ENCODE results near the gene GIMAP8.
A peak's percentile ranks its signal among the peaks of the same experiment; 100 is the strongest.
"Not testable (repeated sequence)": the region's sequence is repeated elsewhere in the genome, so short reads cannot be mapped to it uniquely, and the experiment has no call there.

GIMAP8 gene

DNA sequence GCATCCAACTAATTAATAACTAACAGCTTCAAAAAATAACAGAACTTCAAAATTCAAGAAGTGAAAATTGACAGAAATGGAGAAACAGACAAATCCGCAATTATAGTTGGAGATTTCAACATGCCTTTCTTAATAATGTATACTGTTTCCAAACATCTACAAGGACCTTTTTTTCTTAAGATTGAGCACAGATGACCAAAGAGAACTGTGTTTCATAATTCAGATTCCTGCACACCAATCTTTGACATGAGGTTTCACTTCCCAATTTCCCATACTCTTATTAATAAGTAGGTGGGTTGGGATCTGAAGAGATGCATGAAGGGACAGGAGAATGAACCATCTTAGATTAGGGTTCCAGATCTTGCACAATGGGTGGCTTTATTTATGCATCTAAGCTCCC is 39.4 kb downstream of the GIMAP8 start:
- H3K4me3 ChIP-seq (replicated peaks; ENCODE audit: insufficient read depth, low read length) = no peak overlapping the region
- no peak overlapping the region for H3K27ac ChIP-seq (replicated peaks)
- H3K27me3 ChIP-seq (ENCODE audit: insufficient read depth, poor library complexity, severe bottlenecking) = no peaks in the 10 kb centered on the region
- DNase-seq (ENCODE audit: low read depth in 1 of 2, low spot score in 1 of 2) = peak in 1 of 2 experiments; percentile 41
- TF ChIP-seq SPI1 (IDR thresholded peaks at IDR 0.05; ENCODE audit: borderline replicate concordance, low read depth) (no peak; the same call in 1 of the 2 replicates), GABPA (IDR thresholded peaks at IDR 0.05; ENCODE audit: low read depth) (no peak)

GRCh38 chr7:150493442-150493841 is 43.0 kb downstream of the GIMAP8 start:
- not testable (repeated sequence) for H3K4me3 ChIP-seq (replicated peaks; ENCODE audit: insufficient read depth, low read length); DNase-seq (ENCODE audit: low read depth in 1 of 2, low spot score in 1 of 2); H3K27ac ChIP-seq (replicated peaks); H3K27me3 ChIP-seq (ENCODE audit: insufficient read depth, poor library complexity, severe bottlenecking)

DNA sequence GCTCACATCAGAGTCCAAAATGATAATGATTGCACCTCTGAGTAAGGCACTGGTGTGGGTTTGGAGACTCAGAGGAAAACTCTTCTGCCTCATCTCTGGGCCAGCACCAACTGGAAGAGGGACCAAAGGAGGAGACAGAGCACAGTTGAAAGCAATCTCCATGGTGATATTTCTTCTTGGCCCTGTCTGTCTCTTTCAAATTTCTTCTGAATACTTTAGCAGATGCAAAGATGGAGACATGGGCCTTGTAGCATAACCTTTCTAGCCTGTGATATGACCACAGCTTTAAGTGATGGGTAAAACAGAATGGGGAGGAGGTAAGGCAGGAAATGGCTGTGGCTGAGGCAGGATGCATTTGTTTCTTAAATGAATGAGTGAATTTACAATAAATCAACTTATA is 52.1 kb downstream of the GIMAP8 start:
- Histone ChIP-seq H3K4me3 (replicated peaks; ENCODE audit: insufficient read depth, low read length) (no peak overlapping the region), H3K27ac (replicated peaks) (no peak overlapping the region), H3K27me3 (ENCODE audit: insufficient read depth, poor library complexity, severe bottlenecking) (no peaks in the 10 kb centered on the region)
- TF ChIP-seq, protein P1, sequence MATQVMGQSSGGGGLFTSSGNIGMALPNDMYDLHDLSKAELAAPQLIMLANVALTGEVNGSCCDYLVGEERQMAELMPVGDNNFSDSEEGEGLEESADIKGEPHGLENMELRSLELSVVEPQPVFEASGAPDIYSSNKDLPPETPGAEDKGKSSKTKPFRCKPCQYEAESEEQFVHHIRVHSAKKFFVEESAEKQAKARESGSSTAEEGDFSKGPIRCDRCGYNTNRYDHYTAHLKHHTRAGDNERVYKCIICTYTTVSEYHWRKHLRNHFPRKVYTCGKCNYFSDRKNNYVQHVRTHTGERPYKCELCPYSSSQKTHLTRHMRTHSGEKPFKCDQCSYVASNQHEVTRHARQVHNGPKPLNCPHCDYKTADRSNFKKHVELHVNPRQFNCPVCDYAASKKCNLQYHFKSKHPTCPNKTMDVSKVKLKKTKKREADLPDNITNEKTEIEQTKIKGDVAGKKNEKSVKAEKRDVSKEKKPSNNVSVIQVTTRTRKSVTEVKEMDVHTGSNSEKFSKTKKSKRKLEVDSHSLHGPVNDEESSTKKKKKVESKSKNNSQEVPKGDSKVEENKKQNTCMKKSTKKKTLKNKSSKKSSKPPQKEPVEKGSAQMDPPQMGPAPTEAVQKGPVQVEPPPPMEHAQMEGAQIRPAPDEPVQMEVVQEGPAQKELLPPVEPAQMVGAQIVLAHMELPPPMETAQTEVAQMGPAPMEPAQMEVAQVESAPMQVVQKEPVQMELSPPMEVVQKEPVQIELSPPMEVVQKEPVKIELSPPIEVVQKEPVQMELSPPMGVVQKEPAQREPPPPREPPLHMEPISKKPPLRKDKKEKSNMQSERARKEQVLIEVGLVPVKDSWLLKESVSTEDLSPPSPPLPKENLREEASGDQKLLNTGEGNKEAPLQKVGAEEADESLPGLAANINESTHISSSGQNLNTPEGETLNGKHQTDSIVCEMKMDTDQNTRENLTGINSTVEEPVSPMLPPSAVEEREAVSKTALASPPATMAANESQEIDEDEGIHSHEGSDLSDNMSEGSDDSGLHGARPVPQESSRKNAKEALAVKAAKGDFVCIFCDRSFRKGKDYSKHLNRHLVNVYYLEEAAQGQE (IDR thresholded peaks at IDR 0.05; ENCODE audit: insufficient replicate concordance, low read depth) = no peak
- no peak for DNase-seq (ENCODE audit: low read depth in 1 of 2, low spot score in 1 of 2)

DNA sequence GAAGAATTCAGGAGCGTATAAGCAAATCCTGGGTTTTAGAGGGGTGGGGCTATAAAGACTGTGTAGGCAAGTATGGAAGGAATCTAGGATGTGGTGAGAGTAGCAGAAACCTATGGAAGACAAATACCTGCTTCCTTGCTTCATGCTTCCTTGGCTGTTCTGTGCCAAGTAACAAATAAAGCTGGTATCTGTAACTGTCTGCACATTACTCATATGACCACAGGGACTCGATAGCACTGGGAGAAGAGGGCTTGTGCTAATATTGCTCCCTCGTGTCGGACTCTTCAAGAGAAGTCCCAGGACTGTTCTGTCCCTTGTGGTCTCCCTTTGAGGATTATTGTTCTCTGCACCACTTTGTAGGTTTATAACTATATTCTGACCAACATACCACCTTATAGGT is 52.7 kb downstream of the GIMAP8 start:
- no peak overlapping the region for H3K27ac ChIP-seq (replicated peaks)
- no peak overlapping the region for H3K4me3 ChIP-seq (replicated peaks; ENCODE audit: insufficient read depth, low read length)
- TF ChIP-seq CTCF (IDR thresholded peaks at IDR 0.05; ENCODE audit: insufficient read depth, low read length) = no peak
- TF ChIP-seq, protein P1 (IDR thresholded peaks at IDR 0.05; ENCODE audit: insufficient replicate concordance, low read depth) = no peak
- no peak for TF ChIP-seq GABPA (IDR thresholded peaks at IDR 0.05; ENCODE audit: low read depth)
- no peak for TF ChIP-seq SPI1 (IDR thresholded peaks at IDR 0.05; ENCODE audit: borderline replicate concordance, low read depth)
- no peak for TF ChIP-seq POLR2AphosphoS5 (IDR thresholded peaks at IDR 0.05; ENCODE audit: low read depth)
- H3K27me3 ChIP-seq (ENCODE audit: insufficient read depth, poor library complexity, severe bottlenecking) = no peaks in the 10 kb centered on the region
- no peak for DNase-seq (ENCODE audit: low read depth in 1 of 2, low spot score in 1 of 2)

DNA sequence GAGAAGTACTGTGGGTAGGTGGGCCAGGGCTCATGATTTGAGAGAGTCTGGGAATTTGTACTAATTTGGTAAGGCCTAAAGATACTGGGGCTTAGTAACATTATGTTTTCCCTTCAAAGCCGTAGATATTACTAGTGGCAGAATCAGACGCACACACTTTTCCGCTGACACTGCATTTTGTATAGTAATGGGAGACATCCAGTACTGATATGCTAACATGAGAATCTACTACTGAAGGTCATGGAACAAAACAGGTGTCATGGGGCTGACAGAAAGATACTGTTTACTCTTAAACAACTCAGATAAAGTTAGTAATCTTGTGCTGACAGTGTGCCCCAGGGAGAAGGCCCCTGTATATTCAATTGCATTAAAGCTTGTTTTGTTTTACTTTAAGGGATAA is 53.2 kb downstream of the GIMAP8 start:
- no peak for TF ChIP-seq GABPA (IDR thresholded peaks at IDR 0.05; ENCODE audit: low read depth)
- TF ChIP-seq POLR2AphosphoS5 (IDR thresholded peaks at IDR 0.05; ENCODE audit: low read depth) = no peak
- TF ChIP-seq, protein P1 (IDR thresholded peaks at IDR 0.05; ENCODE audit: insufficient replicate concordance, low read depth) = no peak
- TF ChIP-seq SPI1 (IDR thresholded peaks at IDR 0.05; ENCODE audit: borderline replicate concordance, low read depth) = no peak
- no peak for TF ChIP-seq CTCF (IDR thresholded peaks at IDR 0.05; ENCODE audit: insufficient read depth, low read length)
- no peak for DNase-seq (ENCODE audit: low read depth in 1 of 2, low spot score in 1 of 2)

More for the DNA sequence above, 53.2 kb downstream of the GIMAP8 start:
- Histone ChIP-seq H3K27ac (replicated peaks) (no peak overlapping the region), H3K27me3 (ENCODE audit: insufficient read depth, poor library complexity, severe bottlenecking) (no peaks in the 10 kb centered on the region), H3K4me3 (replicated peaks; ENCODE audit: insufficient read depth, low read length) (no peak overlapping the region)
